GM23338 (cell line): Measurements from ENCODE around the gene PRRC2A. TPM values are rescaled to one million over a fixed set of nuclear protein-coding genes. Genes with fewer than 3 reads are reported as not detected.

Experiments used
- ATAC-seq: fragments of 200-7000 bp; cut with Tn5 transposase; 3 replicates; pipeline ENCODE4 v1.9.1; 2020
- DNase-seq: peaks from one replicate; pipeline ENCODE4 v3.0.0-alpha.2; 2015; ENCODE audit warnings: low spot score
- H2AFZ ChIP-seq: fragments of 200-600 bp; sonication (generic); 2 replicates; pipeline ENCODE4 v1.8.0; 2016; ENCODE audit warnings: antibody characterized with exemption, mild to moderate bottlenecking, moderate library complexity
- H3F3A ChIP-seq: fragments of 200-600 bp; sonication (generic); replicated peaks from 2 replicates; pipeline ENCODE4 v1.8.0; 2017; ENCODE audit warnings: antibody characterized with exemption, mixed run types, low read depth
- H3K27ac ChIP-seq: fragments of 200-600 bp; sonication (generic); 2 replicates; pipeline ENCODE4 v1.6.1; 2016; ENCODE audit warnings: low read depth
- H3K27me3 ChIP-seq: fragments of 200-600 bp; sonication (generic); 2 replicates; pipeline ENCODE4 v1.8.0; 2016; ENCODE audit warnings: mild to moderate bottlenecking, mixed run types, moderate library complexity; ENCODE audit not compliant: insufficient read depth
- H3K36me3 ChIP-seq: fragments of 200-600 bp; sonication (generic); 2 replicates; pipeline ENCODE4 v1.8.0; 2016; ENCODE audit warnings: mild to moderate bottlenecking; ENCODE audit not compliant: insufficient read depth
- H3K4me1 ChIP-seq: fragments of 200-600 bp; sonication (generic); 2 replicates; pipeline ENCODE4 v1.8.0; 2016; ENCODE audit warnings: mild to moderate bottlenecking, moderate library complexity; ENCODE audit not compliant: insufficient read depth
- H3K4me2 ChIP-seq: fragments of 200-600 bp; sonication (generic); 2 replicates; pipeline ENCODE4 v1.7.1; 2017; ENCODE audit warnings: mixed run types
- H3K4me3 ChIP-seq: fragments of 200-600 bp; sonication (generic); 2 replicates; pipeline ENCODE4 v1.6.1; 2016; ENCODE audit warnings: mixed run types
- H3K79me2 ChIP-seq: fragments of 200-600 bp; sonication (generic); replicated peaks from 2 replicates; pipeline ENCODE4 v1.8.0; 2017; ENCODE audit warnings: mild to moderate bottlenecking; ENCODE audit not compliant: insufficient read depth
- H3K9me2 ChIP-seq: fragments of 200-600 bp; sonication (generic); 2 replicates; pipeline ENCODE4 v1.8.0; 2017; ENCODE audit not compliant: insufficient read depth
- H4K20me1 ChIP-seq: fragments of 200-600 bp; sonication (generic); replicated peaks from 2 replicates; pipeline ENCODE4 v1.8.0; 2017; ENCODE audit warnings: mild to moderate bottlenecking; ENCODE audit not compliant: insufficient read depth
- H3K27ac Mint-ChIP-seq: 2 replicates; pipeline ENCODE4 v1.8.0; 2020; ENCODE audit warnings: inconsistent platforms, mild to moderate bottlenecking, moderate library complexity, mixed read lengths
- H3K27me3 Mint-ChIP-seq: 3 replicates; pipeline ENCODE4 v1.8.0; 2022; ENCODE audit warnings: low read depth, mild to moderate bottlenecking, moderate library complexity, mixed read lengths, inconsistent platforms; ENCODE audit not compliant: insufficient read depth, poor library complexity
- H3K36me3 Mint-ChIP-seq: 3 replicates; pipeline ENCODE4 v1.8.0; 2021; ENCODE audit warnings: low read depth, mild to moderate bottlenecking, inconsistent platforms, moderate library complexity, mixed read lengths
- H3K4me1 Mint-ChIP-seq: 3 replicates; pipeline ENCODE4 v1.8.0; 2020; ENCODE audit warnings: mild to moderate bottlenecking, inconsistent platforms, mixed read lengths
- H3K4me3 Mint-ChIP-seq: 3 replicates; pipeline ENCODE4 v1.8.0; 2021; ENCODE audit warnings: moderate library complexity, mild to moderate bottlenecking, inconsistent platforms, mixed read lengths
- H3K9me3 Mint-ChIP-seq: 3 replicates; pipeline ENCODE4 v1.8.0; 2020; ENCODE audit warnings: moderate library complexity, mild to moderate bottlenecking, inconsistent platforms, mixed read lengths
- CTCF ChIP-seq, 2 experiments: fragments of 200-600 bp in 1 of 2; sonication (generic) in 1 of 2; conservative IDR thresholded peaks; 2 replicates each; pipeline versions ENCODE4 v1.5.1 to v1.6.1; 2016 to 2017; ENCODE audit warnings: antibody characterized with exemption in 2 of 2, low read depth in 2 of 2, mild to moderate bottlenecking in 2 of 2, moderate library complexity in 1 of 2
- EZH2 ChIP-seq: fragments of 200-600 bp; sonication (generic); IDR thresholded peaks from one replicate; pipeline ENCODE4 v1.8.0; 2017; ENCODE audit warnings: antibody characterized with exemption, mild to moderate bottlenecking, low read depth; ENCODE audit not compliant: unreplicated experiment
- EZH2phosphoT487 ChIP-seq: fragments of 200-600 bp; sonication (generic); IDR thresholded peaks from one replicate; pipeline ENCODE4 v1.8.1; 2018; ENCODE audit warnings: antibody characterized with exemption; ENCODE audit not compliant: unreplicated experiment
- POLR2AphosphoS5 ChIP-seq: IDR thresholded peaks from 2 replicates; pipeline ENCODE4 v1.6.1; 2016; ENCODE audit warnings: antibody characterized with exemption, low read depth
- REST ChIP-seq: IDR thresholded peaks from one replicate; pipeline ENCODE4 v1.6.1; 2018; ENCODE audit warnings: antibody characterized with exemption; ENCODE audit not compliant: unreplicated experiment
- STAT1 ChIP-seq: IDR thresholded peaks from one replicate; pipeline ENCODE4 v1.6.1; 2016; ENCODE audit warnings: antibody characterized with exemption; ENCODE audit not compliant: unreplicated experiment
- ZNF114 ChIP-seq: fragments of 250-450 bp; sonication (Bioruptor Pico); IDR thresholded peaks from 2 replicates; pipeline ENCODE4 v1.5.0; 2020; ENCODE audit warnings: mild to moderate bottlenecking, moderate library complexity
- polyA plus RNA-seq: library from polyadenylated mRNA; unstranded; fragments of >200 nt; fragmentation: Nextera tagmentation; extraction: Ambion mirVana; gene quantifications from 2 replicates; pipeline ENCODE4 v1.2.1, GENCODE V29; 2016
- total RNA-seq: library from RNA; depleted of rRNA; stranded (reverse); fragments of >200 nt; shearing (Covaris generic); gene quantifications from 2 replicates; pipeline ENCODE4 v1.2.3, GENCODE V29; 2014

Gene PRRC2A
- total and polyA plus RNA-seq, 2 experiments from 2014 or later = 213 to 273 TPM

GRCh38 chr6:31677955-31678354 lies 57.4 kb downstream of the PRRC2A start (continued):
- TF ChIP-seq EZH2 = no peak
- TF ChIP-seq EZH2phosphoT487 = no peak

- Mint-ChIP-seq H3K27me3 (peaks cover 38% of the 10 kb centered on the region), H3K36me3 (no peaks in the 10 kb centered on the region; the same call in 2 of the 3 replicates), H3K9me3 (no peaks in the 10 kb centered on the region; the same call in 1 of the 3 replicates), H3K4me1 (peaks cover 17% of the 10 kb centered on the region), H3K27ac (no peak within 1 kb of the TSS), H3K4me3 (peak within 1 kb of the TSS; percentile 74)
- DNase-seq (peak; percentile 85), ATAC-seq (peak; percentile 45)
- Histone ChIP-seq H4K20me1 (no peaks in the 10 kb centered on the region; the same call in 1 of the 2 replicates), H3K36me3 (no peaks in the 10 kb centered on the region), H3K4me2 (peak within 1 kb of the TSS; percentile 98), H3K27me3 (peaks cover 18% of the 10 kb centered on the region), H3K4me1 (peaks cover 7% of the 10 kb centered on the region), H3K4me3 (peak within 1 kb of the TSS; percentile 75), H3F3A (peaks cover 11% of the 10 kb centered on the region; the same call in 1 of the 2 replicates), H2AFZ (peak within 1 kb of the TSS; percentile 99), H3K9me2 (no peaks in the 10 kb centered on the region), H3K79me2 (no peaks in the 10 kb centered on the region), H3K27ac (no peak within 1 kb of the TSS)
- TF ChIP-seq EZH2 (no peak), CTCF (conservative IDR thresholded peaks at IDR 0.05; ENCODE audit: low read depth in 2 of 2) (peak; percentile 54 to 97), ZNF114 (no peak), STAT1 (no peak), POLR2AphosphoS5 (no peak), EZH2phosphoT487 (no peak)
Observed at GRCh38 chr6:31680226-31681134, 60.0 kb downstream of the PRRC2A start, which contains the start of gene LY6G5C. Gene LY6G5C (minus strand): TSS chr6:31681067. CDS start chr6:31680373, 694 bp downstream.

- Mint-ChIP-seq H3K9me3 (no peaks in the 10 kb centered on the region; the same call in 1 of the 3 replicates), H3K4me1 (peaks cover 17% of the 10 kb centered on the region), H3K27ac (no peak overlapping the region), H3K36me3 (peaks cover 1% of the 10 kb centered on the region; the same call in 2 of the 3 replicates), H3K4me3 (peak overlapping the region; percentile 74), H3K27me3 (peaks cover 35% of the 10 kb centered on the region)
- peak; percentile 48 for ATAC-seq
- H3K36me3 ChIP-seq = no peaks in the 10 kb centered on the region
- no peak overlapping the region for H3K27ac ChIP-seq
- H4K20me1 ChIP-seq = no peaks in the 10 kb centered on the region
- H3K4me2 ChIP-seq = peak overlapping the region; percentile 98
- peaks cover 7% of the 10 kb centered on the region for H3K4me1 ChIP-seq
- peak overlapping the region; percentile 75 for H3K4me3 ChIP-seq
- H2AFZ ChIP-seq = peak overlapping the region; percentile 99
- DNase-seq = peak; percentile 81
- H3K79me2 ChIP-seq = no peaks in the 10 kb centered on the region
- peaks cover 18% of the 10 kb centered on the region for H3K27me3 ChIP-seq
- no peaks in the 10 kb centered on the region for H3K9me2 ChIP-seq
- peaks cover 11% of the 10 kb centered on the region; the same call in 1 of the 2 replicates for H3F3A ChIP-seq
- TF ChIP-seq REST (no peak), POLR2AphosphoS5 (no peak)
Observed at GRCh38 chr6:31681135-31681671, 60.7 kb downstream of the PRRC2A start.
